H9 (cell line): Measurements from ENCODE around the gene PFKL. TPM values are rescaled to one million over a fixed set of nuclear protein-coding genes. Genes with fewer than 3 reads are reported as not detected.

Experiments used
- DNase-seq: peaks from one replicate; pipeline ENCODE4 v3.0.0-alpha.2; 2017
- H2AFZ ChIP-seq: one replicate; pipeline ENCODE4 v1.6.1; 2013; ENCODE audit warnings: mild to moderate bottlenecking, low read length, control low read depth, moderate library complexity
- H2AK5ac ChIP-seq: 2 replicates; pipeline ENCODE4 v1.6.1; 2013; ENCODE audit warnings: low read length, control low read depth, mixed read lengths; ENCODE audit not compliant: insufficient read length
- H2BK120ac ChIP-seq: one replicate; pipeline ENCODE4 v1.6.1; 2013; ENCODE audit warnings: low read depth, mild to moderate bottlenecking, low read length, control low read depth, inconsistent platforms; ENCODE audit not compliant: poor library complexity, severe bottlenecking
- H2BK12ac ChIP-seq: 2 replicates; pipeline ENCODE4 v1.6.1; 2013; ENCODE audit warnings: low read length, control low read depth, mixed read lengths, low read depth; ENCODE audit not compliant: insufficient read length
- H2BK15ac ChIP-seq: 2 replicates; pipeline ENCODE4 v1.6.1; 2013; ENCODE audit warnings: low read depth, low read length, control low read depth
- H2BK20ac ChIP-seq: one replicate; pipeline ENCODE4 v1.6.1; 2013; ENCODE audit warnings: low read depth, mild to moderate bottlenecking, low read length, control low read depth, inconsistent platforms; ENCODE audit not compliant: poor library complexity, severe bottlenecking
- H2BK5ac ChIP-seq: 2 replicates; pipeline ENCODE4 v1.6.1; 2013; ENCODE audit warnings: low read length, control low read depth, mixed read lengths; ENCODE audit not compliant: insufficient read length
- H3K14ac ChIP-seq: 2 replicates; pipeline ENCODE4 v1.6.1; 2013; ENCODE audit warnings: low read length, control low read depth; ENCODE audit not compliant: insufficient read depth
- H3K18ac ChIP-seq: 2 replicates; pipeline ENCODE4 v1.6.1; 2013; ENCODE audit warnings: low read depth, mild to moderate bottlenecking, mixed read lengths, low read length, control low read depth; ENCODE audit not compliant: insufficient read length
- H3K23ac ChIP-seq: 2 replicates; pipeline ENCODE4 v1.6.1; 2013; ENCODE audit warnings: low read length, control low read depth, mixed read lengths, low read depth; ENCODE audit not compliant: insufficient read length
- H3K23me2 ChIP-seq: 2 replicates; pipeline ENCODE4 v1.6.1; 2013; ENCODE audit warnings: low read depth, mild to moderate bottlenecking, mixed read lengths, low read length, control low read depth; ENCODE audit not compliant: insufficient read length, poor library complexity, severe bottlenecking
- H3K27ac ChIP-seq: 2 replicates; pipeline ENCODE4 v1.5.1; 2013; ENCODE audit warnings: low read length, control low read depth, mixed read lengths, low read depth; ENCODE audit not compliant: insufficient read length
- H3K27me3 ChIP-seq: 2 replicates; pipeline ENCODE4 v1.6.1; 2013; ENCODE audit warnings: low read length, control low read depth, inconsistent platforms; ENCODE audit not compliant: insufficient read depth
- H3K4ac ChIP-seq: 2 replicates; pipeline ENCODE4 v1.6.1; 2013; ENCODE audit warnings: low read depth, mild to moderate bottlenecking, control low read depth, inconsistent platforms, low read length, moderate library complexity
- H3K4me1 ChIP-seq: 2 replicates; pipeline ENCODE4 v1.6.1; 2013; ENCODE audit warnings: low read length, control low read depth, inconsistent platforms; ENCODE audit not compliant: insufficient read depth
- H3K4me2 ChIP-seq: 2 replicates; pipeline ENCODE4 v1.6.1; 2013; ENCODE audit warnings: low read length, control low read depth, mixed read lengths; ENCODE audit not compliant: insufficient read length, insufficient read depth
- H3K56ac ChIP-seq: 2 replicates; pipeline ENCODE4 v1.6.1; 2013; ENCODE audit warnings: low read depth, mild to moderate bottlenecking, mixed read lengths, low read length, control low read depth; ENCODE audit not compliant: insufficient read length
- H3K79me1 ChIP-seq: 2 replicates; pipeline ENCODE4 v1.6.1; 2013; ENCODE audit warnings: low read depth, mild to moderate bottlenecking, moderate library complexity, low read length, control low read depth, inconsistent platforms; ENCODE audit not compliant: insufficient read depth, poor library complexity, severe bottlenecking
- H3K79me2 ChIP-seq: 2 replicates; pipeline ENCODE4 v1.6.1; 2013; ENCODE audit warnings: low read length, control low read depth, inconsistent platforms; ENCODE audit not compliant: insufficient read depth
- H3K9ac ChIP-seq: 2 replicates; pipeline ENCODE4 v1.6.1; 2013; ENCODE audit warnings: low read length, control low read depth, mixed read lengths; ENCODE audit not compliant: insufficient read length; ENCODE audit errors: extremely low read depth
- H3K9me3 ChIP-seq: one replicate; pipeline ENCODE4 v1.6.1; 2013; ENCODE audit warnings: low read depth, low read length, inconsistent platforms; ENCODE audit not compliant: control insufficient read depth
- H3T11ph ChIP-seq: one replicate; pipeline ENCODE4 v1.6.1; 2013; ENCODE audit warnings: mild to moderate bottlenecking, low read length, control low read depth, inconsistent platforms
- H4K20me1 ChIP-seq: one replicate; pipeline ENCODE4 v1.6.1; 2013; ENCODE audit not compliant: control insufficient read depth, insufficient read length, insufficient read depth
- H4K5ac ChIP-seq: 2 replicates; pipeline ENCODE4 v1.6.1; 2013; ENCODE audit warnings: low read depth, mild to moderate bottlenecking, mixed read lengths, low read length, control low read depth; ENCODE audit not compliant: insufficient read length
- H4K8ac ChIP-seq: replicated peaks from 2 replicates; pipeline ENCODE4 v1.6.1; 2013; ENCODE audit warnings: low read length, control low read depth, mixed read lengths, low read depth; ENCODE audit not compliant: insufficient read length
- H4K91ac ChIP-seq: 2 replicates; pipeline ENCODE4 v1.6.1; 2013; ENCODE audit warnings: low read depth, mild to moderate bottlenecking, moderate library complexity, mixed read lengths, low read length, control low read depth; ENCODE audit not compliant: insufficient read length
- H3K27ac Mint-ChIP-seq, 3 experiments: 2 replicates in 2 of 3; 3 replicates in 1 of 3; pipeline ENCODE4 v1.8.0; 2020 to 2021; ENCODE audit warnings: mixed read lengths in 3 of 3, mild to moderate bottlenecking in 1 of 3, moderate library complexity in 1 of 3
- H3K27me3 Mint-ChIP-seq: 2 replicates; pipeline ENCODE4 v1.8.0; 2021; ENCODE audit warnings: low read depth, mild to moderate bottlenecking, moderate library complexity, mixed read lengths
- H3K36me3 Mint-ChIP-seq, 3 experiments: 2 replicates in 2 of 3; 3 replicates in 1 of 3; pipeline ENCODE4 v1.8.0; 2020 to 2021; ENCODE audit warnings: low read depth in 3 of 3, mixed read lengths in 3 of 3; ENCODE audit not compliant: insufficient read depth in 1 of 3
- H3K4me1 Mint-ChIP-seq, 2 experiments: 2 replicates each; pipeline ENCODE4 v1.8.0; 2020; ENCODE audit warnings: mixed read lengths in 2 of 2
- H3K4me3 Mint-ChIP-seq, 2 experiments: 2 replicates in 1 of 2; 3 replicates in 1 of 2; pipeline ENCODE4 v1.8.0; 2020 to 2021; ENCODE audit warnings: mild to moderate bottlenecking in 2 of 2, mixed read lengths in 2 of 2, moderate library complexity in 1 of 2
- H3K9me3 Mint-ChIP-seq, 2 experiments: 2 replicates in 1 of 2; 3 replicates in 1 of 2; pipeline ENCODE4 v1.8.0; 2020; ENCODE audit warnings: mild to moderate bottlenecking in 2 of 2, mixed read lengths in 2 of 2, moderate library complexity in 1 of 2
- CTCF ChIP-seq: fragments of 200-600 bp; sonication (generic); conservative IDR thresholded peaks from 3 replicates; pipeline ENCODE4 v1.8.0; 2021; ENCODE audit warnings: antibody characterized with exemption, mild to moderate bottlenecking
- WGBS: extraction: QIAGEN DNeasy Blood & Tissue Kit; methylation state at CpG from one replicate; pipeline ENCODE4 v1.1.7; 2013; ENCODE audit warnings: missing lambda C conversion rate, low lambda C conversion rate, mixed read lengths; ENCODE audit not compliant: insufficient read length; ENCODE audit errors: extremely low coverage; 5-methylcytosine and 5-hydroxymethylcytosine counted together
- total RNA-seq: library from RNA; stranded (reverse); gene quantifications from 2 replicates; pipeline ENCODE4 v1.2.1, GENCODE V29; 2021

The PFKL gene
- total RNA-seq, 1 experiment from 2014 or later, result 107 TPM

DNA sequence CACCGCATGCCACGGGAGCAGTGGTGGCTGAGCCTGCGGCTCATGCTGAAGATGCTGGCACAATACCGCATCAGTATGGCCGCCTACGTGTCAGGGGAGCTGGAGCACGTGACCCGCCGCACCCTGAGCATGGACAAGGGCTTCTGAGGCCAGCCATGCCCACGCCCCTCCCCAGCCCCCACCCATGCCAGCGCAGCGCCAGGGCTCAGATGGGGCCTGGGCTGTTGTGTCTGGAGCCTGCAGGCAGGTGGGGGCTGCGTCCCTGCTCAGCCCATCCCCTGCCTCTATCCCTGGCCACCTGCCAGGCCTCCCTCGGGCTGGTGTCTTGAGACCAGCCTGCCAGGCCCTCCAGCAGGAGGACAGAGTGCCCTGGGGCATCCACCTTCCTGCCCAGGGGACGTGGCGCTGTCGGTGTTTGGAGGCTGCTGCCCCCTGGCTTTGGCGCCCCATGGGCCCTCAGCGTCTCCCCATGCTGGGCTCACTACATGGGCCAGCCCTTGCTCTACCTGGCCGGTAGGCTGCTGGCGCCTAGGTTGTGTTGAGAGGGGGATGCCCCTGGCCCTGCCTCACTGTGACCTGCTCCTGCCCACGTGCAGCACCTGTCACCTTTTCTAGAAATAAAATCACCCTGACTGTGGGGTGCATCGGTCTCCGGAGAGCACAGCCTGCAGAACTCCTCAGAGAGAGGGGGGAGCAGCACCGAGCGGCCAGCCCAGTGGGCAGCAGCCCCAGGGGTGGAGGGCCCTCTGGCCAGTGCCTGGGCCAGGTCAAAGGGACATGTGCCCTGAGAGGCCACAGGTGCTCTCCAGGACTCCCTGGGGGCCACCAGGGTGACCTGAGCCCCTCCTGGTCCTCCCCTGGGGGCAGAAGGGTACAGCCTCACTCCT lies 27.1 kb downstream of the PFKL start:
- Histone ChIP-seq H4K5ac (no peak overlapping the region), H2BK15ac (no peak overlapping the region), H2BK20ac (no peak overlapping the region), H3K14ac (no peak overlapping the region), H2AK5ac (no peak overlapping the region), H3K79me1 (no peaks in the 10 kb centered on the region), H3K56ac (no peak overlapping the region), H3K79me2 (no peaks in the 10 kb centered on the region), H2BK12ac (no peak overlapping the region), H3K18ac (no peak overlapping the region), H3K4me2 (no peak overlapping the region), H3K9me3 (no peaks in the 10 kb centered on the region), H2BK5ac (no peak overlapping the region), H3K4ac (no peak overlapping the region), H4K91ac (no peak overlapping the region), H2AFZ (no peak overlapping the region), H3K23me2 (no peaks in the 10 kb centered on the region), H4K20me1 (no peaks in the 10 kb centered on the region), H3K23ac (no peak overlapping the region), H3K9ac (no peak overlapping the region), H3K27me3 (no peaks in the 10 kb centered on the region), H3K27ac (no peak overlapping the region), H3T11ph (no peak overlapping the region), H4K8ac (no peak overlapping the region), H2BK120ac (no peak overlapping the region), H3K4me1 (no peaks in the 10 kb centered on the region)
- Mint-ChIP-seq H3K27ac (no peak overlapping the region), H3K27me3 (no peaks in the 10 kb centered on the region), H3K4me1 (0 out of 4 replicates have a peak, but pooled peaks cover 0 to 2% of the 10 kb centered on the region in 2 experiments), H3K9me3 (no peaks in the 10 kb centered on the region), H3K36me3 (peaks cover 0 to 7% (median 6%) of the 10 kb centered on the region in 3 experiments; a peak in 5 of 7 replicates), H3K4me3 (no peak overlapping the region)
- no peak for DNase-seq
- no peak for TF ChIP-seq CTCF
- no CpG with 5 or more reads among the region's 26 CpGs for WGBS
